ENCODE data around the gene PANX1.

PANX1 gene

GRCh38 chr11:94198718-94199117 is 70.1 kb downstream of the PANX1 start:
- H3K27ac ChIP-seq (ENCODE audit: insufficient read depth, low read length, poor library complexity, severe bottlenecking): no peak overlapping the region
- no peaks in the 10 kb centered on the region for H3K27me3 ChIP-seq (replicated peaks; ENCODE audit: control insufficient read depth, insufficient read depth, low read length, poor library complexity, severe bottlenecking)
- DNase-seq: no peak
- H3K36me3 ChIP-seq (ENCODE audit: control insufficient read depth, insufficient read depth, low read length): no peaks in the 10 kb centered on the region
- no peaks in the 10 kb centered on the region for H3K4me1 ChIP-seq (ENCODE audit: control insufficient read depth, insufficient read depth, low read length, poor library complexity, severe bottlenecking)
- no peak overlapping the region for H3K4me3 ChIP-seq (ENCODE audit: insufficient read depth, low read depth, low read length, poor library complexity, severe bottlenecking)
- H3K9me3 ChIP-seq (ENCODE audit: control insufficient read depth, low read length): no peaks in the 10 kb centered on the region

- DNase-seq: no peak
- Histone ChIP-seq H3K4me3 (ENCODE audit: insufficient read depth, low read depth, low read length, poor library complexity, severe bottlenecking) (no peak overlapping the region), H3K9me3 (ENCODE audit: control insufficient read depth, low read length) (no peaks in the 10 kb centered on the region)
Measured at GRCh38 chr11:94199136-94200130, 70.8 kb downstream of the PANX1 start.

GRCh38 chr11:94201004-94201465 is 72.4 kb downstream of the PANX1 start:
- H3K27me3 ChIP-seq (replicated peaks; ENCODE audit: control insufficient read depth, insufficient read depth, low read length, poor library complexity, severe bottlenecking): no peaks in the 10 kb centered on the region
- no peak overlapping the region for H3K27ac ChIP-seq (ENCODE audit: insufficient read depth, low read length, poor library complexity, severe bottlenecking)
- no peak overlapping the region for H3K4me3 ChIP-seq (ENCODE audit: insufficient read depth, low read depth, low read length, poor library complexity, severe bottlenecking)
- H3K9me3 ChIP-seq (ENCODE audit: control insufficient read depth, low read length): no peaks in the 10 kb centered on the region
- no peak for DNase-seq
- H3K4me1 ChIP-seq (ENCODE audit: control insufficient read depth, insufficient read depth, low read length, poor library complexity, severe bottlenecking): no peaks in the 10 kb centered on the region
- H3K36me3 ChIP-seq (ENCODE audit: control insufficient read depth, insufficient read depth, low read length): no peaks in the 10 kb centered on the region

More at GRCh38 chr11:94199136-94200130, 70.8 kb downstream of the PANX1 start:
- Histone ChIP-seq H3K27ac (ENCODE audit: insufficient read depth, low read length, poor library complexity, severe bottlenecking) (no peak overlapping the region), H3K36me3 (ENCODE audit: control insufficient read depth, insufficient read depth, low read length) (no peaks in the 10 kb centered on the region), H3K27me3 (replicated peaks; ENCODE audit: control insufficient read depth, insufficient read depth, low read length, poor library complexity, severe bottlenecking) (no peaks in the 10 kb centered on the region), H3K4me1 (ENCODE audit: control insufficient read depth, insufficient read depth, low read length, poor library complexity, severe bottlenecking) (no peaks in the 10 kb centered on the region)

GRCh38 chr11:94203070-94203469 is 74.4 kb downstream of the PANX1 start:
- DNase-seq: no peak
- Histone ChIP-seq H3K27ac (ENCODE audit: insufficient read depth, low read length, poor library complexity, severe bottlenecking) (no peak overlapping the region), H3K4me1 (ENCODE audit: control insufficient read depth, insufficient read depth, low read length, poor library complexity, severe bottlenecking) (no peaks in the 10 kb centered on the region), H3K36me3 (ENCODE audit: control insufficient read depth, insufficient read depth, low read length) (no peaks in the 10 kb centered on the region), H3K27me3 (replicated peaks; ENCODE audit: control insufficient read depth, insufficient read depth, low read length, poor library complexity, severe bottlenecking) (no peaks in the 10 kb centered on the region), H3K9me3 (ENCODE audit: control insufficient read depth, low read length) (no peaks in the 10 kb centered on the region), H3K4me3 (ENCODE audit: insufficient read depth, low read depth, low read length, poor library complexity, severe bottlenecking) (no peak overlapping the region)

- H3K9me3 ChIP-seq (ENCODE audit: control insufficient read depth, low read length): no peaks in the 10 kb centered on the region
- no peak overlapping the region for H3K27ac ChIP-seq (ENCODE audit: insufficient read depth, low read length, poor library complexity, severe bottlenecking)
- no peak for DNase-seq
- no peaks in the 10 kb centered on the region for H3K4me1 ChIP-seq (ENCODE audit: control insufficient read depth, insufficient read depth, low read length, poor library complexity, severe bottlenecking)
- no peaks in the 10 kb centered on the region for H3K27me3 ChIP-seq (replicated peaks; ENCODE audit: control insufficient read depth, insufficient read depth, low read length, poor library complexity, severe bottlenecking)
- H3K4me3 ChIP-seq (ENCODE audit: insufficient read depth, low read depth, low read length, poor library complexity, severe bottlenecking): no peak overlapping the region
- no peaks in the 10 kb centered on the region for H3K36me3 ChIP-seq (ENCODE audit: control insufficient read depth, insufficient read depth, low read length)
Measured at GRCh38 chr11:94211261-94211830, 82.7 kb downstream of the PANX1 start.

- H3K36me3 ChIP-seq (ENCODE audit: control insufficient read depth, insufficient read depth, low read length): no peaks in the 10 kb centered on the region
- H3K4me1 ChIP-seq (ENCODE audit: control insufficient read depth, insufficient read depth, low read length, poor library complexity, severe bottlenecking): no peaks in the 10 kb centered on the region
- H3K4me3 ChIP-seq (ENCODE audit: insufficient read depth, low read depth, low read length, poor library complexity, severe bottlenecking): no peak overlapping the region
- no peak overlapping the region for H3K27ac ChIP-seq (ENCODE audit: insufficient read depth, low read length, poor library complexity, severe bottlenecking)
- no peaks in the 10 kb centered on the region for H3K27me3 ChIP-seq (replicated peaks; ENCODE audit: control insufficient read depth, insufficient read depth, low read length, poor library complexity, severe bottlenecking)
- H3K9me3 ChIP-seq (ENCODE audit: control insufficient read depth, low read length): no peaks in the 10 kb centered on the region
- no peak for DNase-seq
Measured at GRCh38 chr11:94212898-94213297, 84.3 kb downstream of the PANX1 start.

GRCh38 chr11:94217705-94218104 is 89.1 kb downstream of the PANX1 start:
- no peaks in the 10 kb centered on the region for H3K4me1 ChIP-seq (ENCODE audit: control insufficient read depth, insufficient read depth, low read length, poor library complexity, severe bottlenecking)
- peaks cover 6% of the 10 kb centered on the region for H3K9me3 ChIP-seq (ENCODE audit: control insufficient read depth, low read length)
- DNase-seq: no peak
- H3K4me3 ChIP-seq (ENCODE audit: insufficient read depth, low read depth, low read length, poor library complexity, severe bottlenecking): no peak overlapping the region
- H3K27ac ChIP-seq (ENCODE audit: insufficient read depth, low read length, poor library complexity, severe bottlenecking): no peak overlapping the region
- no peaks in the 10 kb centered on the region for H3K36me3 ChIP-seq (ENCODE audit: control insufficient read depth, insufficient read depth, low read length)
- H3K27me3 ChIP-seq (replicated peaks; ENCODE audit: control insufficient read depth, insufficient read depth, low read length, poor library complexity, severe bottlenecking): no peaks in the 10 kb centered on the region

GRCh38 chr11:94218372-94218771 is 89.7 kb downstream of the PANX1 start:
- Histone ChIP-seq H3K36me3 (ENCODE audit: control insufficient read depth, insufficient read depth, low read length) (no peaks in the 10 kb centered on the region), H3K9me3 (ENCODE audit: control insufficient read depth, low read length) (peaks cover 6% of the 10 kb centered on the region), H3K27me3 (replicated peaks; ENCODE audit: control insufficient read depth, insufficient read depth, low read length, poor library complexity, severe bottlenecking) (no peaks in the 10 kb centered on the region), H3K4me1 (ENCODE audit: control insufficient read depth, insufficient read depth, low read length, poor library complexity, severe bottlenecking) (no peaks in the 10 kb centered on the region), H3K27ac (ENCODE audit: insufficient read depth, low read length, poor library complexity, severe bottlenecking) (no peak overlapping the region), H3K4me3 (ENCODE audit: insufficient read depth, low read depth, low read length, poor library complexity, severe bottlenecking) (no peak overlapping the region)
- no peak for DNase-seq

GRCh38 chr11:94219771-94220170 is 91.1 kb downstream of the PANX1 start:
- H3K27ac ChIP-seq (ENCODE audit: insufficient read depth, low read length, poor library complexity, severe bottlenecking): no peak overlapping the region
- peaks cover 6% of the 10 kb centered on the region for H3K9me3 ChIP-seq (ENCODE audit: control insufficient read depth, low read length)
- no peaks in the 10 kb centered on the region for H3K36me3 ChIP-seq (ENCODE audit: control insufficient read depth, insufficient read depth, low read length)
- no peaks in the 10 kb centered on the region for H3K27me3 ChIP-seq (replicated peaks; ENCODE audit: control insufficient read depth, insufficient read depth, low read length, poor library complexity, severe bottlenecking)
- no peak overlapping the region for H3K4me3 ChIP-seq (ENCODE audit: insufficient read depth, low read depth, low read length, poor library complexity, severe bottlenecking)
- DNase-seq: no peak
- no peaks in the 10 kb centered on the region for H3K4me1 ChIP-seq (ENCODE audit: control insufficient read depth, insufficient read depth, low read length, poor library complexity, severe bottlenecking)

GRCh38 chr11:94224078-94224477 is 95.4 kb downstream of the PANX1 start:
- Histone ChIP-seq H3K36me3 (ENCODE audit: control insufficient read depth, insufficient read depth, low read length) (no peaks in the 10 kb centered on the region), H3K27me3 (replicated peaks; ENCODE audit: control insufficient read depth, insufficient read depth, low read length, poor library complexity, severe bottlenecking) (no peaks in the 10 kb centered on the region), H3K9me3 (ENCODE audit: control insufficient read depth, low read length) (peaks cover 1% of the 10 kb centered on the region), H3K27ac (ENCODE audit: insufficient read depth, low read length, poor library complexity, severe bottlenecking) (no peak overlapping the region), H3K4me1 (ENCODE audit: control insufficient read depth, insufficient read depth, low read length, poor library complexity, severe bottlenecking) (no peaks in the 10 kb centered on the region), H3K4me3 (ENCODE audit: insufficient read depth, low read depth, low read length, poor library complexity, severe bottlenecking) (no peak overlapping the region)
- DNase-seq: no peak

All from effector memory CD4-positive, alpha-beta T cell (primary cell).